Stimulated activated CD4-positive, alpha-beta T cell treated with anti-CD3 and anti-CD28 coated beads, TNF-alpha, amount 100 ng/mL, for 4 hours (primary cell): ENCODE results near the gene SEMA4D.
"Not testable (repeated sequence)": the region's sequence is repeated elsewhere in the genome, so short reads cannot be mapped to it uniquely, and the experiment has no call there.

Source experiments
- DNase-seq, 3 experiments: peaks; one replicate each; pipeline ENCODE4 v3.0.0-alpha.2; 2020; ENCODE audit warnings: low read depth in 3 of 3

Gene SEMA4D

GRCh38 chr9:89352874-89353649 lies 144.9 kb downstream of the SEMA4D start:
- no peak for DNase-seq

GRCh38 chr9:89352451-89352850 lies 145.5 kb downstream of the SEMA4D start:
- DNase-seq, result no peak

- no peak for DNase-seq
Observed at GRCh38 chr9:89351584-89352300, 146.2 kb downstream of the SEMA4D start.

DNA sequence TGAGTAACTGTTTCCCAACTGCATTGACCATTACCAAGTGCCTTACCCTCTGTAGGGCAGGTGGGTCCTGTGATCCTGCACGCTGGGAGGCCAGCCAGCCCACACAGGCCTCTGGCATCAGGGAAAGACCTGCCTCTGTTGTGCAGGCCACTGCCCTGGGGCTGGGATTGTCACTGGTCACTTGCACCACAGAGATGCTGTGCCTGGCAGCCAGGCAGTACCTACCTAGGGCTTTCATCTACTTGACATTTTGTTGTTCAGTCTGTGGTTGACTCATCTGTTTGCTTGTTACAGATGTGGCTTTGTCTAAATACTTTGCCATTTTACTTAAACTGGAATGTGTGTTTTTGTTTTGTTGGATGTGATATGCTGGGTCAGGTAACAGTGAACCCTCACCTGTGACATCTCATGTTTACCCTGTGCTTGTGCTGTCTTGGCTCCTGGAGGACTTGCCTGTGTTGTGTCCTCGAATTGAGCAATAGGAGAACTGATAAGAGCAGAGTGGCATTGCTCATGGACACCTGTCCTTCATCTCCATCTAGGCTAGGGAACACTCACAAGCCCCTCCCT lies 146.8 kb downstream of the SEMA4D start:
- no peak for DNase-seq

GRCh38 chr9:89349607-89350006 lies 148.3 kb downstream of the SEMA4D start:
- no peak for DNase-seq

- DNase-seq, result no peak
Observed at GRCh38 chr9:89347651-89348050, 150.3 kb downstream of the SEMA4D start.

GRCh38 chr9:89346696-89347095 lies 151.2 kb downstream of the SEMA4D start:
- DNase-seq, result no peak

GRCh38 chr9:89345476-89345875 lies 152.4 kb downstream of the SEMA4D start:
- DNase-seq, result no peak

DNA sequence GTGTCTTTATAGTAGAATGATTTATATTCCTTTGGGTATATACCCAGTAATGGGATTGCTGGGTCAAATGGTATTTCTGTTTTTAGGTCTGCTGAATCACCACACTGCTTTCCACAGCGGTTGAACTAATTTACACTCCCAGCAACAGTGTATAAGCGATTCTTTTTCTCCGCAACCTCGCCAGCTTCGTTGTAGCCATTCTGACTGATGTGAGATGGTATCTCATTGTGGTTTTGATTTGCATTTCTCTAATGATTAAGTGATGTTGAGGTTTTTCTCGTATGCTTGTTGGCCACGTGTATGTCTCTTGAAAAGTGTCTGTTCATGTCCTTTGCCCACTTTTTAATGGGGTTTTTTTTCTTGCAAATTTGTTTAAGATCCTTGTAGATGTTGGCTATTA lies 154.1 kb downstream of the SEMA4D start:
- DNase-seq, result not testable (repeated sequence)

- DNase-seq, result no peak
Observed at GRCh38 chr9:89342948-89343347, 155.0 kb downstream of the SEMA4D start.

- no peak for DNase-seq
Observed at GRCh38 chr9:89342213-89342612, 155.7 kb downstream of the SEMA4D start.

GRCh38 chr9:89340332-89340731 lies 157.6 kb downstream of the SEMA4D start:
- no peak for DNase-seq

DNA sequence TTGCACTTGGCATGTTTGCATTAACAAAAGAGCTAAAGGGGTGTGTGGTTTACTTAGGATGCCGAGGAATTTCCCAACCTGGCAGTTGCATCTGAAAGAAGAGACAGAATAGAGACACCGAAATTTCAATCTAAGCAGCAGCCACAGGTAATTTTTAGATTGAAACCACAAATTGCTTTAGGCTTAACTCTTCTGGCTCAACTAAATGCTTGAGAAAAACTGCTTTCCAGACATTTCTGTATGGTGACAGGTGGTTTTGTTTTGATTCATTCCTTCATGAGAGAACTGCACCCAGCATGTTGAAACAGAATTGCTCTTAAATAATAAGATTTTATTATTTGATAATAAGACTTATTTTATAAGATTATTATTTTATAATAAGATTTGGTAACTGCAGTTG lies 158.1 kb downstream of the SEMA4D start:
- no peak for DNase-seq

- DNase-seq, result no peak
Observed at GRCh38 chr9:89330513-89330912, 167.4 kb downstream of the SEMA4D start.

GRCh38 chr9:89329917-89330316 lies 168.0 kb downstream of the SEMA4D start:
- DNase-seq, result no peak

GRCh38 chr9:89328064-89328463 lies 169.8 kb downstream of the SEMA4D start:
- DNase-seq, result no peak

DNA sequence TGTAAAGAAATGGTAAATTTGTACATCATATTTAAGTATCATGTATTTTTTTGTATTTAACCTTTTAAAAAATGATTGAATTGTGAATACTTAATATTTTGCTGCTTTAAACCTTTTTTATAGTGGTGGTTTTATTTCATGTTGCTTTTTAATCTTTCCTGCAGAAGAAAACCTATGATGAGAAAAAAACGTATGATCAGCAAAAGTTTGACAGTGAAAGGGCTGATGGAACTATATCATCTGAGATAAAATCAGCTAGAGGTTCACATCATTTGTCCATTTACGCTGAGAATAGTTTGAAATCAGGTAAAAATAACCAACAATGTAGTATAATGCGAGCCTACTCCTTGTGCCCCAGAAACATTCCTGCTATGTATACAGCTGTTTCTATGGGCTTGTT lies 172.2 kb downstream of the SEMA4D start:
- no peak for DNase-seq

DNA sequence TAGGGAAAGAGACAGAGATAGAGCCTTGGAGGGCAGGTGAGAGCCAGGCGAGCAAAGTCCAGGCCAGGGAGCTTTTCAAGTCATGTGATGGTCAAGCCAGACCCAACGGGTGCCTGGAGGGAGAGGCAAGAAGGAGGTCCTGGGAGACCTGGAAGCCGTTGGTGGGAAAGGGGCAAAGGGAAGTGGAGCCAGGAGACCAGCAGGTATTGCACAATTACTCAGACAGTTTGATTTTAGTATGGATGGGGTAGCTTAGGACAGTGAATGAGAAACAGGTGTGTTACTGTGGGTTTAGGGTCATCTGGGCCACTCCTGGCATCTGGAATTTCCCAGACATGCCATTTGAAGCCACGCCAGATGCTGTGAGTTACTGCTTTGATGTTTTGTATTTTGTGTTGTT lies 174.5 kb downstream of the SEMA4D start:
- no peak for DNase-seq

- no peak for DNase-seq
Observed at GRCh38 chr9:89319015-89319905, 178.7 kb downstream of the SEMA4D start.

DNA sequence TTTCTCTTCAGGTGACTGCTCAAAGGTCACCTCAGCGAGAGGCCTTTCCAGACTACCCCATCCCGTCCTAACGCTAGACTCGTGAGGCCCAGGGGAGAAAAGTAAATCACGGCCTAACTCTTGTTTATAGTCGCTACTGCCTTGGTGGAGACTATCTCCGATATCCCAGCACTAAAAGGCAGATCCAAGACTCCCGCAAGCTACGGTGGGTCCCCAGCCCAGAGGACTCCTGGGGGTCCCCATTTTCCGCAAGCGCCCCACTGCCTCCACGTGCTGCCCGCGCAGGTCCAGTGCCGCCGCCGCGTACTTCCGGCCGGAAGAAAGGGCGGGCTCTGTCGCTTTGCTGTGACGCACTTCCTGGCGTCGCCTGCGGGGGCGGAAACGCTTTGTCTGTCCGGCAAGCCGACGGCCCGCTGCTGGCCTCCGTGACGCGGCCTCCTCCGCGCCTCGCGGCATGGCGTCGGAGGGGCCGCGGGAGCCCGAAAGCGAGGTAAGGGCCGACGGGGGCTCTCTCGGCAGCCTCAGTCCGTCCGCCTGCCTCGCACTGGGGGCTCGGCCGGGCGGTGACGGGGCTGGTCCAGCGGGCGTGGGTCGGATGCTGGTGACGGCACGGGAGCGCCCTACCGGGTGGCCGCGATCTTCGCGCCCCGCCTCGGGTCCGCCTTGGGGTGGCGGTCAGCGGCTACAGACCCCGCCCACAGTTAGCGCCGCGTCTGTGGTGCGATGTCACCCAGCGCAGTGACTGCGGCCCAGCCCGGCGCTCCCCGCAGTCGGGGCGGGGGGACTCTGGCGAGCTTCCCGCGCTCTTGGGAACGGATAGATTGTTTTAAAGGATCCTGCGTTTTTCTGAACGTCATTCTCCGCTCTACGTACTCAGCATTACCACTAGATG lies 179.5 kb downstream of the SEMA4D start, which contains the start of gene SECISBP2:
Gene SECISBP2 (plus strand): TSS at position 378 of the 892 bp plus-strand sequence. CDS start 77 bp downstream, at position 455.
- peak; percentile 89 to 97 (median 91) for DNase-seq

GRCh38 chr9:89317282-89317681 lies 180.6 kb downstream of the SEMA4D start:
- no peak for DNase-seq
